ENCODE measurements around the gene OR5H14.
"Not testable (repeated sequence)": the region's sequence is repeated elsewhere in the genome, so short reads cannot be mapped to it uniquely, and the experiment has no call there.

The OR5H14 gene

GRCh38 chr3:98147179-98147578, at the start of gene OR5H14:
TSS of gene OR5H14 (plus strand) at chr3:98147479. CDS start at chr3:98149386, 1,907 bp downstream.
- DNase-seq (ENCODE audit: low read depth in 2 of 2) = no peak

DNA sequence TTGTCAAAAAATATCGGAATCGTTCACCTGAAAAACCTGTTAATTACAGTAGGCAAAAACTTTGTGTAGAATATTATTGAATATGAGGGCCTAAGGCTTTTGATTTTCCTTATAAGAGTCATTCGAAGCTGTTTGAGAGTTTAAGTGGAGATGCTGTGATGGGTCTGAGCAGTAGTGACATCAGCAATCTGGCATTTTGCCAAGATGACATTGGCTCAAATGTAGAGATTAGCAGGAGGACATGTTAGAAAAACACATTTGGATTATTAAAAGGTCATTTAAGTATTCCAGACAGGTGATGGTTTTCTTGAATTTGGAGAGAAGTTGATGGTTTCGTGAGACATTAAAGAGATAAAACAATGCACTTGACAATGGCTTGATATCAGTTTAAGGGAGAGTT, 47.4 kb upstream of the OR5H14 start:
- no peak for DNase-seq (ENCODE audit: low read depth in 2 of 2)

DNA sequence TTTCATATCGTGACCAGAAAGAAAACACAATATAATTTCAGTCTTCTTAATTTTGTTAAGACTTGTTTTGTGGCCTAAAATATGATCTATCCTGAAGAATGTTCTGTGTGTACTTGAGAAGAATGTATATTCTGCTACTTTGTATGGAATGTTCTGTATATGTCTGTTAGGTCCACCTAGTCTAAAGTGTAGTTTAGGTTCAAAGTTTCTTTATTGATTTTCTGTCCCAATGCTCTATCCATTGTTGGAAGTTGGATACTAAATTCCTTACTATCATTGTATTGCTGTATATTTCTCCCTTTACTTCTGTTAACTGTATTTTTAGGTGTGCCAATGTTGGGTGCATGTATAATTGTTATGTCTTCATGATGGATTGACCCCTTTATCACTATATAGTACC, 39.1 kb upstream of the OR5H14 start:
- no peak for DNase-seq (ENCODE audit: low read depth in 2 of 2)

- DNase-seq (ENCODE audit: low read depth in 2 of 2) = no peak
These were observed 37.3 kb upstream of the OR5H14 start for GRCh38 chr3:98109807-98110549.

DNA sequence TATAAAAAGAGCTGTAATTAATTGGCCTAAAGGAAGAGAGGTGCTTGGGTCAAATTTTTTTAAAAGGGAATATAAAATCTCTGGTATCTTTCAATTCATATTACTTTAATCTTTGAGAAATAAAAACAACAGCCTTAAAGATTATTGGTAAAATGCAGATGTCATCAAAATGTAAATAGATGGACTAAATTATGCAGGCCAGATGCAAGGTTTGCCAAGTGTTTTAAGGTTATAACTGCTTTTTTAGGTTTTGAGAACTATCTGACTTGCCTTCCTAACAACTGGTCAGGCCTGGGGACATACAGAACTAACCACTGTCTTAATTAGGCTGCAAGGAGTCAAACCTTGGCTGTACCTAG, 36.8 kb upstream of the OR5H14 start:
- DNase-seq (ENCODE audit: low read depth in 2 of 2) = no peak

DNA sequence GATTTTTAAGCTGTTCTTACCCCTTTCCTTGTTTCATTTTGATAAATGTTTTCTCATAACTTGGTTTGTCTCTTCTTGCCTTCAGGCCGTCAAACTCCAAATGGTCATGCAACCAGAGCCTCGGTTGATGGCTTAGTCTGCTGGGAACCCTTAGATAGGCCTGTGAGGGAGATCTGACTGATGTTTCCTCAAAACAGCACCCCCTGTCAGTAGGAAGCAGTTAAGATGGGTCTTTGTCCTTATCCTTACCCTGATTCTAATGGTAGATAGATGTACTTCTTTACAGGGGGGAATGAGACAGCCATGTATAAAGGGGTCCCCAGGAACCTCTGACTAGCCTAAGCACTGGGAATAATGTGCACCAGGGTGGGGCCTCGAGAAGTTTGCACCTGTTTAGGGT, 33.0 kb upstream of the OR5H14 start:
- no peak for DNase-seq (ENCODE audit: low read depth in 2 of 2)

DNA sequence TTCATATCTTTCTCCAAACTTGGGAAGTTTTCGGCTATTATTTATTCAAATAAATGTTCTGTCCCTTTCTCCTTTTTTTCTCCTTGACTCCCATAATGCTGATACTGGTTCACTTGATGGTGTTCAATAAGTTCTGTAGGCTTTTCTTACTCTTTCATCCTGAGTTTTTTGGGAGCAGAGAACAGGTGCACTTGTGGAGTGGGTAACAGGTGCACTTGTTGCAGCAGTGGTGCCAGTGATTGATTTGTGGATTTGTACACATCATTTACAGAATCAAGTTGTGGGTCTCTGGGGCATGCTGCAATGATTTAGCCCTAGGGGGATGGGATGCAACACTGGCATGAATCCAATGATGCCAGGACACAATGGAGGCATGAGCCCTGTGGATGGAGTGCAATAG, 31.6 kb upstream of the OR5H14 start:
- DNase-seq (ENCODE audit: low read depth in 2 of 2) = no peak

- no peak for DNase-seq (ENCODE audit: low read depth in 2 of 2)
These were observed 16.9 kb upstream of the OR5H14 start, which contains the start of gene OR5H1 for GRCh38 chr3:98130421-98130820. TSS of gene OR5H1 (plus strand) at chr3:98130721. CDS start at chr3:98132698, 1,977 bp downstream.

GRCh38 chr3:98136631-98137030, 10.6 kb upstream of the OR5H14 start:
- no peak for DNase-seq (ENCODE audit: low read depth in 2 of 2)

DNA sequence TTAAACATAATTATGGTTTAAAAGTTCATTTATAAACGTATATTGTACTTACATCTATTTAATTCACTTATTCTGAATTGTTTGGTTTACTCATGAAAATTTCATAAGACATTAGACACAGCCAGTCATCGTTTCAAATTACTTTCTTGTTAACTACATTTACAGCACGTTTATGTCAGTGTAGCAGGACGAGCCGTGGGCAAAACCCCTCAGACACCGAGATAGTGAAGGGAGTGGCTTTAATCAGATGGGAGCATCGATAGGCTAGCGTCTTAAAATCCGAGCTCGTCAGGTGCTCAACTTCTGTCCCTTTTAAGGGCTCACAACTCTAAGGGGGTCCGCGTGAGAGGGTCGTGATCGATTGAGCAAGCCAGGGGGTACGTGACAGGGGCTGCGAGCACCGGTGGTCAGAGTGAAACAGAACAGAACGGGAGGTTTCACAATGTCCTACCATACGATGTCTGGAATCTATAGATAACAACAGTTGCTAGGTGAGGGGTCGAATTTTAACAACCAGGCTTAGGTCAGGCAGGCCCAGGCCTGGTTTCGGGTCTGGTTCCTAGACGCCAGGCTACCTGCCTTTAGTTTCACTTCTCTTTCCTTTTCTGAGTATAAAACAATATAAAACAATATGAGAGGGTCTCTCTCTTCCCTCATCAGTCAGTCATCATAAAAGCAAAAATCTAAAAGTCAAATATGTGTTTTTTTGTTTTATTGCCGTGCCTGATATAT, 9.3 kb upstream of the OR5H14 start:
- DNase-seq (ENCODE audit: low read depth in 2 of 2) = not testable (repeated sequence)

DNA sequence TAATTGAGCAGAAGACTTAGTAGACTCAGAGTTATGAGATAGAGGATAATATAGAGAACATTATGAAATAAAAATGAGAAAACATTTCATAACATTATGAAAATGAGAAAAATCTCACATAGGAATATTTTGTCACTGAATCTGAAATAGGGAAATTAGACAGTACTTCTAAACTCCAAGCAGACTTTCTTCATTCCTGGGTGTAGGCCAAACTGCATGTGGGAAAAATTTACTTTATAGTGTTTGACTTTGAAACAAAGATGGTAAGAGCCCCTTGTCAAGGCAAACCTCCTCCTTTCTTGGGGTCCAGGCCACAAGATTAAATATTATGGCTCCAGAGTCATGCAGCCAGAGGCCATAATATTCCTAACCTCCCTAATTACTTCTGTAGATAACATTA, 6.7 kb upstream of the OR5H14 start:
- no peak for DNase-seq (ENCODE audit: low read depth in 2 of 2)

GRCh38 chr3:98148751-98149150, 1.5 kb downstream of the OR5H14 start:
- no peak for DNase-seq (ENCODE audit: low read depth in 2 of 2)

DNA sequence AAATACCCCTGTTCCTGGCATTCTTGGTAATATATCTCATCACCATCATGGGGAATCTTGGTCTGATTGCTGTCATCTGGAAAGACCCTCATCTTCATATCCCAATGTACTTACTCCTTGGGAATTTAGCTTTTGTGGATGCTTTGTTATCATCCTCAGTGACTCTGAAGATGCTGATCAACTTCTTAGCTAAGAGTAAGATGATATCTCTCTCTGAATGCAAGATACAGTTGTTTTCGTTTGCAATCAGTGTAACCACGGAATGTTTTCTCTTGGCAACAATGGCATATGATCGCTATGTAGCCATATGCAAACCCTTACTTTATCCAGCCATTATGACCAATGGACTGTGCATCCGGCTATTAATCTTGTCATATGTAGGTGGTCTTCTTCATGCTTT, 2.2 kb downstream of the OR5H14 start:
- not testable (repeated sequence) for DNase-seq (ENCODE audit: low read depth in 2 of 2)

DNA sequence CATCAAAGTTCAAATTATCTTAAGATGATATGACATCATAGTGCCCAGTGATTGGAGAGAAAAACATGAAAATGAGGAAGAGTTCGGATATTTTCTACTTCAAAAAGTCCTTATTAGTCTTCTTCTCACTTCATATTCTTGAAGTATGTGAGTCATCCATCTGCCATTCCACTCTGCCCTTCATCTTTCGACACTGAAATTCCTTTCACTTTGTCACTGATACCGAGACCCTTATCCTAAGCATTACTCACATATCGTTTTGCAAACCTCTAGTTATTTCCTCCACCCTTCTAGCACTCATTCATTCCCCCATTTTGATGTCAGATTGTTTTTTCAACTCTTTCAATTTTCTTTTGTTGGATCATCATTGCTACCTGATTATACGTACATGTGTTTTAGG, 4.0 kb downstream of the OR5H14 start:
- no peak for DNase-seq (ENCODE audit: low read depth in 2 of 2)

DNA sequence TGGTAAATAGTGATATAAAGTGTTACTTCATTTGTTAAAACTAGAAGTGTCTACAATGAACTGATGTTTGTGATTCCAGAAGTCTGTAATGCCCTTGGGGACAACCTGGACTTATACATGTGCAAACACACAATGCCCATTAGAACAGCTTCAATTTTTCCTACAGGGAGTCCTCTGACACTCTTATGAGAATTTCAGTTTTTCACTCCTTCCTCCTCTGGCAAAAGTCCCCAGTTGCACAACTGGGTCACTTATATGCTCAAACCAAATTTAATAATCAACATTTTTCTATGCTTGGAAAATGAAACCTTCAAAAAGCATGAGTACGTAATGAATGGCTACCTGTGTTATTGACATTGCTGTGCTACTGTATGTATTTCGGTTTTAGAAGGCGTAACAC, 19.1 kb downstream of the OR5H14 start, which contains the start of gene OR5H15:
Gene OR5H15 (plus strand): TSS at position 301 of the 400 bp plus-strand sequence. CDS start 2,004 bp downstream, outside the sequence.
- no peak for DNase-seq (ENCODE audit: low read depth in 2 of 2)

- no peak for DNase-seq (ENCODE audit: low read depth in 2 of 2)
These were observed 23.8 kb downstream of the OR5H14 start for GRCh38 chr3:98171071-98171470.

GRCh38 chr3:98172621-98173020, 25.3 kb downstream of the OR5H14 start:
- no peak for DNase-seq (ENCODE audit: low read depth in 2 of 2)

- no peak for DNase-seq (ENCODE audit: low read depth in 2 of 2)
These were observed 33.1 kb downstream of the OR5H14 start for GRCh38 chr3:98180319-98180890.

- no peak for DNase-seq (ENCODE audit: low read depth in 2 of 2)
These were observed 34.9 kb downstream of the OR5H14 start for GRCh38 chr3:98182196-98182595.

- DNase-seq (ENCODE audit: low read depth in 2 of 2) = no peak
These were observed 37.9 kb downstream of the OR5H14 start for GRCh38 chr3:98185180-98185579.

DNA sequence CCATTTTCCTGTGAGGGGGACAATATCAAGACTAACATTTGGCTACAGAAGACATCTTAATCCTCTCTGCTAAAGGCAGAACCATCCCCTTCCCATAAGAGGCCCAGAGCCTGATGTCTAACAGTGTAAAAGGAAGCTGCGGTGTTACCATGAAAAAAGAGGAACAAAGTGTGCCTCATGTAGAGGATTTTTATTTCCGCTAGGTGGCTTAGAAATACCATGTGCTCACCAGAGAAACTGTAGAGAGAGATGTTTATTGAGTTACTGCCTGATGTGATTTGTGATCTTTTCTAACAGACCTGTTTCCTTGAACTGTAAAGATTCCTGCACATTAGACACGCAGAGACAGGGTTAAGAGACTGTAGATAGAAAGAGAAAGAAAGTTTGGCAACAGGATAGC, 41.3 kb downstream of the OR5H14 start:
- DNase-seq (ENCODE audit: low read depth in 2 of 2) = no peak

GRCh38 chr3:98190911-98191310, 43.6 kb downstream of the OR5H14 start:
- not testable (repeated sequence) for DNase-seq (ENCODE audit: low read depth in 2 of 2)

GRCh38 chr3:98196293-98196692, 49.0 kb downstream of the OR5H14 start:
- DNase-seq (ENCODE audit: low read depth in 2 of 2) = not testable (repeated sequence)

Data from stimulated activated CD4-positive, alpha-beta T cell treated with anti-CD3 and anti-CD28 coated beads, Interleukin-1b, Interleukin-23, amount 100 ng/mL, for 1 hour (primary cell).